Caco-2 (cell line): Measurements from ENCODE around the gene TTI1. TPM values are rescaled to one million over a fixed set of nuclear protein-coding genes. Genes with fewer than 3 reads are reported as not detected.
A peak's percentile ranks its signal among the peaks of the same experiment; 100 is the strongest.

Experiments
- BruUV-seq: library from RNA; stranded (reverse); fragments of 400-500 nt; replicated peaks from 2 replicates; lab custom pipeline; 2021; lab: Mats Ljungman, UMichigan
- CTCF ChIA-PET: fragments of 300-600 bp; sonication (Branson Sonifier 250); formaldehyde crosslinking; loops from one replicate; lab custom pipeline; 2022; ENCODE audit warnings: antibody characterized with exemption; lab: Charles Lee
- POLR2A ChIA-PET: fragments of 300-600 bp; sonication (Branson Sonifier 250); formaldehyde crosslinking; loops from one replicate; lab custom pipeline; 2022; ENCODE audit warnings: antibody characterized with exemption; lab: Charles Lee
- DNase-seq, 2 experiments: peaks; one replicate each; pipeline versions ENCODE4 v3.0.0 to v3.0.0-alpha.2; 2020 to 2022
- H3K27me3 ChIP-seq: replicated peaks from 2 replicates; pipeline ENCODE4 v1.6.0; 2011; ENCODE audit warnings: low read length; ENCODE audit not compliant: control insufficient read depth, insufficient read depth
- H3K36me3 ChIP-seq: 2 replicates; pipeline ENCODE4 v1.5.1; 2011; ENCODE audit warnings: low read length; ENCODE audit not compliant: control insufficient read depth, insufficient read depth
- H3K4me1 ChIP-seq: fragments of 250-450 bp; sonication (Bioruptor Pico); 2 replicates; pipeline ENCODE4 v1.5.1; 2020; ENCODE audit warnings: mild to moderate bottlenecking
- H3K4me3 ChIP-seq: 2 replicates; pipeline ENCODE4 v1.5.1; 2011; ENCODE audit warnings: low read depth, mild to moderate bottlenecking, control low read depth, low read length
- H3K9me3 ChIP-seq: fragments of 250-450 bp; sonication (Bioruptor Pico); 2 replicates; pipeline ENCODE4 v1.5.1; 2020; ENCODE audit warnings: mild to moderate bottlenecking, moderate library complexity
- H3K27ac Mint-ChIP-seq: one replicate; pipeline ENCODE4 v1.8.0; 2022; ENCODE audit warnings: mixed read lengths; ENCODE audit not compliant: unreplicated experiment
- H3K27me3 Mint-ChIP-seq: one replicate; pipeline ENCODE4 v1.8.0; 2022; ENCODE audit warnings: mixed read lengths; ENCODE audit not compliant: insufficient read depth, unreplicated experiment
- H3K36me3 Mint-ChIP-seq: one replicate; pipeline ENCODE4 v1.8.0; 2022; ENCODE audit warnings: mild to moderate bottlenecking, mixed read lengths; ENCODE audit not compliant: insufficient read depth, unreplicated experiment
- H3K4me1 Mint-ChIP-seq: one replicate; pipeline ENCODE4 v1.8.0; 2022; ENCODE audit warnings: low read depth, mixed read lengths; ENCODE audit not compliant: unreplicated experiment
- H3K4me3 Mint-ChIP-seq: one replicate; pipeline ENCODE4 v1.8.0; 2022; ENCODE audit warnings: mild to moderate bottlenecking, moderate library complexity, mixed read lengths; ENCODE audit not compliant: unreplicated experiment
- H3K9me3 Mint-ChIP-seq: one replicate; pipeline ENCODE4 v1.8.0; 2022; ENCODE audit warnings: mixed read lengths; ENCODE audit not compliant: unreplicated experiment
- CTCF ChIP-seq, 2 experiments: fragments of 200-600 bp in 1 of 2; IDR thresholded peaks; 1 replicate in 1 of 2; 2 replicates in 1 of 2; pipeline versions ENCODE4 v1.5.1 to v1.8.0; 2011 to 2022; ENCODE audit warnings: antibody characterized with exemption in 1 of 2, control low read depth in 1 of 2, inconsistent platforms in 1 of 2, low read depth in 1 of 2, low read length in 1 of 2, mild to moderate bottlenecking in 1 of 2, moderate library complexity in 1 of 2; ENCODE audit not compliant: insufficient read depth in 1 of 2, severe bottlenecking in 1 of 2, unreplicated experiment in 1 of 2
- intact Hi-C: fragments of 100-400 bp; cut with micrococcal nuclease; formaldehyde crosslinking; loops from one replicate; pipeline ENCODE4 v1.10.0; 2022; ENCODE audit not compliant: unreplicated experiment
- total RNA-seq: library from RNA; stranded (reverse); gene quantifications from 2 replicates; pipeline ENCODE4 v1.2.3, GENCODE V29; 2022

The TTI1 gene
- total RNA-seq, 1 experiment from 2014 or later: 59.2 TPM

GRCh38 chr20:37970856-37971245, 62.4 kb downstream of the TTI1 start:
- Mint-ChIP-seq H3K27me3 (peaks cover 3% of the 10 kb centered on the region), H3K36me3 (no peaks in the 10 kb centered on the region), H3K4me3 (no peak overlapping the region), H3K4me1 (no peaks in the 10 kb centered on the region), H3K9me3 (peaks cover 9% of the 10 kb centered on the region), H3K27ac (no peak overlapping the region)
- Histone ChIP-seq H3K27me3 (no peaks in the 10 kb centered on the region), H3K4me1 (no peaks in the 10 kb centered on the region), H3K4me3 (no peak overlapping the region), H3K36me3 (no peaks in the 10 kb centered on the region), H3K9me3 (peaks cover 12% of the 10 kb centered on the region)
- peak in 1 of 2 experiments; percentile 14 for DNase-seq
- no peak for TF ChIP-seq CTCF (IDR thresholded peaks at IDR 0.05; ENCODE audit: insufficient read depth in 1 of 2, low read depth in 1 of 2, low read length in 1 of 2, severe bottlenecking in 1 of 2, unreplicated experiment in 1 of 2)
- ChIA-PET CTCF (no interaction called here), POLR2A (interaction anchor here (0.5 kb wide), 1 partner anchor 10 kb away, joined by 3 read pairs; no protein-coding TSS in a partner anchor)
- BruUV-seq: no TSS peak
- intact Hi-C loops: no loop called here

DNA sequence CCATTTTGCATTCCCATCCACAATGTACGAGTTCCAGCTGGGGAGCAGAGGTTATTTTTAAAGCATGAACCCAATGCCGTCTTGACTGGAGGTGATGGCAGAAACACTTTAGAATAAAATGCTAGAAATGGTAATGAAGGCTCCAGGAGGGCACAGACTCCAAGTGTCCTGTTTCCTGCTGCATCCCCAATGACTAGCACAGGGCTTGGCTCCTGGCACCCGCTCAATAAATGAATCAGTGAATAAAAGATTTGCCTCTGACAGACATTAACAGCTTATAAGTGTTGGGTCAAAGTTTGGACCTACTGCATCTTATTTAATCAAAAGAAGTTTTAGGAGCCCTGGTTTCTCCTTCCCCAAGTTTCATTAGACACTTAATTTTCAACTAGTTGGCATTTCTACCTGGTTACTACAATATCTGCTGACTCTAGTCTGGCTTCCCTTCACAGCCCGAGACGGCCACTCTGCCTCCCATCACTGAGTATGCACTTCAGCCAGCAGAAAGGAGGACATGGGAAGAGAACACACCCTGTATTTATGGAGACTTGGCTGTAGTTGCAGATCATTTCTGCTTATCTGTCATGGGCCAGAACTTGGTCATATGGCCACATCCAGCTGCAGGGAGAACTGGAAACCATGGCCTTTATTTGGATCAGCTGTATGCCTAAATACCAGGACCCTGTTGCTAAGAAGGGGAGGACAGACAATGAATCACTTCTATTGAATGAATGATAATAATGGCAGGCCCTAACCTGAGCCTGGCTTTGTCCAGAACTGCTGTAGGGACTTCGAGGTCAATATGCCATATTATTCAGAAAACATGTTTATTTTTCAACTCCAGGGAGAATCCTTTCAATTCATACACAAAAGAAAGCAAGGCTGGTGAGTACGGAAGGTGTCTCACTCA, 63.1 kb downstream of the TTI1 start:
- intact Hi-C loops: no loop called here
- no peaks in the 10 kb centered on the region for H3K4me1 Mint-ChIP-seq

More for the DNA sequence above, 63.1 kb downstream of the TTI1 start:
- ChIA-PET POLR2A (no interaction called here), CTCF (no interaction called here)
- BruUV-seq: no TSS peak
- Histone ChIP-seq H3K4me3 (no peak overlapping the region), H3K4me1 (no peaks in the 10 kb centered on the region), H3K27me3 (no peaks in the 10 kb centered on the region), H3K9me3 (peaks cover 12% of the 10 kb centered on the region), H3K36me3 (no peaks in the 10 kb centered on the region)
- peaks cover 10% of the 10 kb centered on the region for H3K9me3 Mint-ChIP-seq
- no peak overlapping the region for H3K27ac Mint-ChIP-seq
- no peak for TF ChIP-seq CTCF (IDR thresholded peaks at IDR 0.05; ENCODE audit: insufficient read depth in 1 of 2, low read depth in 1 of 2, low read length in 1 of 2, severe bottlenecking in 1 of 2, unreplicated experiment in 1 of 2)
- H3K27me3 Mint-ChIP-seq: peaks cover 4% of the 10 kb centered on the region
- no peak overlapping the region for H3K4me3 Mint-ChIP-seq
- H3K36me3 Mint-ChIP-seq: no peaks in the 10 kb centered on the region
- DNase-seq: peak in 1 of 2 experiments; percentile 20
